ACC112 (cell line): ENCODE measurements around the gene GLYAT.
"Not testable (repeated sequence)": the region's sequence is repeated elsewhere in the genome, so short reads cannot be mapped to it uniquely, and the experiment has no call there.

Source experiments
- H2AFZ ChIP-seq: fragments of 200-600 bp; sonication (generic); one replicate; pipeline ENCODE4 v1.6.0; 2017; ENCODE audit warnings: antibody characterized with exemption, low read length; ENCODE audit not compliant: unreplicated experiment
- H3K27ac ChIP-seq: fragments of 200-600 bp; sonication (generic); 2 replicates; pipeline ENCODE4 v1.5.1; 2014; ENCODE audit warnings: low read depth, mild to moderate bottlenecking, antibody characterized with exemption, low read length, moderate library complexity
- H3K27me3 ChIP-seq: fragments of 200-600 bp; sonication (generic); 2 replicates; pipeline ENCODE4 v1.6.1; 2014; ENCODE audit warnings: mild to moderate bottlenecking, antibody characterized with exemption, low read length, moderate library complexity, mixed read lengths; ENCODE audit not compliant: insufficient read depth
- H3K36me3 ChIP-seq: fragments of 200-600 bp; sonication (generic); 2 replicates; pipeline ENCODE4 v1.6.1; 2016; ENCODE audit warnings: mild to moderate bottlenecking, antibody characterized with exemption, low read length, moderate library complexity, mixed read lengths; ENCODE audit not compliant: insufficient read depth
- H3K4me1 ChIP-seq: fragments of 200-600 bp; sonication (generic); one replicate; pipeline ENCODE4 v1.6.1; 2016; ENCODE audit warnings: low read length, mixed read lengths; ENCODE audit not compliant: insufficient read depth, unreplicated experiment, control insufficient read depth
- H3K4me3 ChIP-seq: fragments of 200-600 bp; sonication (generic); 2 replicates; pipeline ENCODE4 v1.5.1; 2014; ENCODE audit warnings: mild to moderate bottlenecking, low read depth, low read length
- H3K79me2 ChIP-seq: fragments of 200-600 bp; sonication (generic); one replicate; pipeline ENCODE4 v1.6.0; 2016; ENCODE audit warnings: low read length; ENCODE audit not compliant: control insufficient read depth, unreplicated experiment, insufficient read depth

The GLYAT gene

GRCh38 chr11:58719406-58720117 lies 12.2 kb downstream of the GLYAT start:
- no peaks in the 10 kb centered on the region for H3K4me1 ChIP-seq
- no peak overlapping the region for H3K27ac ChIP-seq
- no peaks in the 10 kb centered on the region for H3K27me3 ChIP-seq
- H2AFZ ChIP-seq: no peak overlapping the region
- H3K79me2 ChIP-seq: no peaks in the 10 kb centered on the region
- H3K4me3 ChIP-seq: no peak overlapping the region
- no peaks in the 10 kb centered on the region for H3K36me3 ChIP-seq

DNA sequence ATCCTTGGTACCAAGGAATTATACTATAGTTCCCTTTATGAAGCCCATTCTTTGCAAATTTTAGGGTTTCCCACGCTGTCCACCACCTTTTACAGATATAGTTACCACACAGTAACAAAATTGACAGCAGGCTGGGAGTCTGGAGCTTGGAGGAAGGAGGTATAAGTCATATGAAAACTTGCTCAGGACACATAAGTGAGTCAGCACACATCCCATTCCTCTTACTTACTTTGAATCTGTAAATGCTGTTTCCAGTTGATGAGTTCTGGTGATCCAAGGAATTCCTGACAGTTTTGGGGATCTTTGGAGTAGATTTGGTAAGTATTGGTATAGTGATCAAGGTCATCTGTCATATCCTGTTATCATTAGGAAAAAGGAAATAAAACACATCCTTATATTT lies 19.2 kb downstream of the GLYAT start:
- Histone ChIP-seq H3K27me3 (peaks cover 14% of the 10 kb centered on the region; the same call in 1 of the 2 replicates), H3K36me3 (no peaks in the 10 kb centered on the region), H3K4me1 (no peaks in the 10 kb centered on the region), H3K4me3 (no peak overlapping the region), H3K79me2 (no peaks in the 10 kb centered on the region), H3K27ac (no peak overlapping the region), H2AFZ (no peak overlapping the region)

DNA sequence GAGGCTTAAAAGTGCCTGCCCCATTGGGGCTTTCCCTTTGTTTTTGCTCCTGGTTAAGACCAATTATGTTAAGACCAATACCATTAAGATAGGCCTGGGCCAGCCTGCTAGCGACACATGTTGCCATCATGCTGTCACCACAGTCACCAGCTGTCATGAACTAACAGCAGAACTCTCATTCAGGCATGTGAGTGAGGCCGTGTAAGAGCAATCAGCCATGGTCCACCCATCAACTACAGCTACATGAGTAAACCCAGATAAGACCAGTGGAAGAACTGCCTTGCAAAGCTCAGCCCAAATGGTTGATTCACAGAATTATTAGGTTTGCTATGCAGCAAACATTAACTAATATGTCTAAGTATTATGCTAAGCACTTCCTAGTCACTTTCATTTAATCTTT lies 19.9 kb downstream of the GLYAT start:
- no peak overlapping the region for H2AFZ ChIP-seq
- no peaks in the 10 kb centered on the region for H3K79me2 ChIP-seq
- no peaks in the 10 kb centered on the region for H3K4me1 ChIP-seq

GRCh38 chr11:58707767-58708166 lies 24.0 kb downstream of the GLYAT start:
- Histone ChIP-seq H3K27ac (no peak overlapping the region), H3K4me3 (no peak overlapping the region), H3K4me1 (no peaks in the 10 kb centered on the region), H3K27me3 (peaks cover 11% of the 10 kb centered on the region; the same call in 1 of the 2 replicates), H3K79me2 (no peaks in the 10 kb centered on the region), H2AFZ (no peak overlapping the region), H3K36me3 (no peaks in the 10 kb centered on the region)

More for the DNA sequence above, 19.9 kb downstream of the GLYAT start:
- H3K36me3 ChIP-seq: no peaks in the 10 kb centered on the region
- no peak overlapping the region for H3K4me3 ChIP-seq
- H3K27ac ChIP-seq: no peak overlapping the region
- H3K27me3 ChIP-seq: peaks cover 14% of the 10 kb centered on the region; the same call in 1 of the 2 replicates

DNA sequence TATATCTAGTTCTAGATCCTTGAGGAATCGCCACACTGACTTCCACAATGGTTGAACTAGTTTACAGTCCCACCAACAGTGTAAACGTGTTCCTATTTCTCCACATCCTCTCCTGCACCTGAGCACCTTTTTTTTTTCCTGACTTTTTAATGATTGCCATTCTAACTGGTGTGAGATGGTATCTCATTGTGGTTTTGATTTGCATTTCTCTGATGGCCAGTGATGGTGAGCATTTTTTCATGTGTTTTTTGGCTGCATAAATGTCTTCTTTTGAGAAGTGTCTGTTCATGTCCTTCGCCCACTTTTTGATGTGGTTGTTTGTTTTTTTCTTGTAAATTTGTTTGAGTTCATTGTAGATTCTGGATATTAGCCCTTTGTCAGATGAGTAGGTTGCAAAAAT lies 34.9 kb downstream of the GLYAT start:
- H3K36me3 ChIP-seq, H3K4me3 ChIP-seq, H3K79me2 ChIP-seq, H3K4me1 ChIP-seq, H3K27me3 ChIP-seq, H3K27ac ChIP-seq, H2AFZ ChIP-seq: not testable (repeated sequence)

DNA sequence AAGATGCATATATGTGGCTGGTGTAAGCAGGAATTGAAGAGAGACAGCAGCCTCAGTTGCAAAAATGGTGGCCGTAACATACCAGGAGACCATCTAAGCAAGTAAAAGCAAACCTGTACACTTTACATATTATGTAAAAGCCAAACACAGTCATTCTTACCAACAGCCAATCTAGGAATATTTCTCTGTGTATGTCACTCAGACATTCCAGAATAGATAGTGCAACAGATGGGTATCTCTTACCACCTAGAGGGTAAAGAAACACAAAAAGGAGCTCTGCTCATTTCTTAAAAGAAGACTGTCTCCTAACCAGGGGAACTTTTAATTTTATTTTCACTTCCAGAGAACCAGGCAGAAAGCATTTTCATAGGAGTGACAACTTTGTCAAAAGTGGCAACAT lies 38.7 kb downstream of the GLYAT start:
- H2AFZ ChIP-seq: no peak overlapping the region
- H3K27me3 ChIP-seq: no peaks in the 10 kb centered on the region
- H3K79me2 ChIP-seq: no peaks in the 10 kb centered on the region
- no peaks in the 10 kb centered on the region for H3K4me1 ChIP-seq
- no peak overlapping the region for H3K27ac ChIP-seq
- no peaks in the 10 kb centered on the region for H3K36me3 ChIP-seq
- no peak overlapping the region for H3K4me3 ChIP-seq

DNA sequence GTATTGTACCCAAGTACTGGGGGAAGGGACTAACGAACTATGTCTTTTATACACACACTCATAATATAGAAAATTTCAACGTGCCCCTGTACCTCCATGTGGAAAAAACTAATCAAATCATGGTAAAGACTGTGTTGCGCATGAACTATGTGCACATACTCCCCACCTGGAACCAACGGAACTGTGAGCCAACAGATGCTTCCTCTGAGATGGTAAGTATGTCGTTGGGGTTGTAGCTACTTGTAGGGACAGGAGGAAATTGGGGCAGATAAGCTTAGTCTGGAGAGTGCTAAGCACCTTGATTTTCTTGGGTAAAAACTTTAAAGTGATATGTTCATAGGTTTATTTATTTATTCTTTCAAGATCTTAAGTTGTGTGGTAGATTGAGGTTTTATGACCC lies 40.1 kb downstream of the GLYAT start:
- Histone ChIP-seq H3K79me2 (no peaks in the 10 kb centered on the region), H2AFZ (no peak overlapping the region), H3K27ac (no peak overlapping the region), H3K27me3 (0 out of 2 replicates have a peak, but pooled peaks cover under 1% of the 10 kb centered on the region), H3K36me3 (no peaks in the 10 kb centered on the region), H3K4me1 (no peaks in the 10 kb centered on the region), H3K4me3 (no peak overlapping the region)

DNA sequence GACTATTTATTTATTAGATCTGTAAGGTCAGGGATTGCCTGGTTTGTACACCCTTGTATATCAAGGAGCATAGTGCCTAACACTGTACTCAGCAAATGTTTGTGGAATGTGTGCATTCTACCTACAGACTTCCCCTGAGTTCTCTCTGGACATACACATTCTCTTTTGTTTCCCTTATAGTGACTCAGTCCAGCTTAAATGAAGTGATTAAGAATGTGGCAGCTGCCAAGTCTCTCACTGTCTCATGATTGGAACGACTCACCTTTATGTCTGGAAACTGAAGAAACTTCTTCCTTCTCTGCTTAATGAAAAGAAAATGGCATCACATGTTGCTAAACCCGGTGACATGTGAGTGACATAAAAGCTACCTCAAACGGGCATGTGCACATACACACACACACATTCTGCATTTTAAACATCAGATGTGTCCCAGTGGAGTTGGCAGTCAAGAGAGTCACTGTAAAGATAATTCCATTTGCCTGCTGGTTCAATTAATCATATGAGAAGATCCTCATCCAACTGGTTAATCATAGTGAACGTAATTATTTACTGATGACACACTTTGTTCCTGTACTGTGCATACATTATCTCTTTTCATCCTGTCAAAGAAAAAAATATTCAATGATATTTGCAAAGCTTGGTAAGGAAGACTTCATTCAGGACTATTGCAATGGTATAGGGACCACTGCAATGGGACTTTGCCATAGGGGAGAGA lies 42.8 kb downstream of the GLYAT start:
- Histone ChIP-seq H3K36me3 (no peaks in the 10 kb centered on the region), H3K27ac (no peak overlapping the region), H3K79me2 (no peaks in the 10 kb centered on the region), H3K4me1 (no peaks in the 10 kb centered on the region), H3K27me3 (0 out of 2 replicates have a peak, but pooled peaks cover 6% of the 10 kb centered on the region), H2AFZ (no peak overlapping the region), H3K4me3 (no peak overlapping the region)

- no peaks in the 10 kb centered on the region for H3K79me2 ChIP-seq
- H3K4me3 ChIP-seq: no peak overlapping the region
- H3K36me3 ChIP-seq: no peaks in the 10 kb centered on the region
- no peak overlapping the region for H3K27ac ChIP-seq
- H3K27me3 ChIP-seq: 0 out of 2 replicates have a peak, but pooled peaks cover 6% of the 10 kb centered on the region
- no peaks in the 10 kb centered on the region for H3K4me1 ChIP-seq
- H2AFZ ChIP-seq: no peak overlapping the region
These were observed 45.6 kb downstream of the GLYAT start for GRCh38 chr11:58685973-58686722.

DNA sequence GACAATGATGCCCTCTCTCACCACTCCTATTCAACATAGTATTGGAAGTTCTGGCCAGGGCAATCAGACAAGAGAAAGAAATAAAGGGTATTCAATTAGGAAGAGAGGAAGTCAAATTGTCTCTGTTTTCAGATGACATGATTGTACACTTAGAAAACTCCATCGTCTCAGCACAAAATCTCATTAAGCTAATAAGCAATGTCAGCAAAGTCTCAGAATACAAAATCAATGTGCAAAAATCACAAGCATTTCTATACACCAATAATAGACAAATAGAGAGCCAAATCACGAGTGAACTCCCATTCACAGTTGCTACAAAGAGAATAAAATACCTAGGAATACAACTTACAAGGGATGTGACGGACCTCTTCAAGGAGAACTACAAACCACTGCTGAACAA lies 49.1 kb downstream of the GLYAT start:
- H3K27me3 ChIP-seq: peaks cover 32% of the 10 kb centered on the region
- not testable (repeated sequence) for H3K36me3 ChIP-seq, H3K79me2 ChIP-seq, H3K4me3 ChIP-seq, H2AFZ ChIP-seq, H3K27ac ChIP-seq, H3K4me1 ChIP-seq
